ENCODE measurements around the gene BBX.

- no peak for TF ChIP-seq CTCF (IDR thresholded peaks at IDR 0.05)
- no peak for TF ChIP-seq POLR2A (IDR thresholded peaks at IDR 0.05)
- TF ChIP-seq POLR2AphosphoS5 (IDR thresholded peaks at IDR 0.05): no peak
- TF ChIP-seq EP300 (IDR thresholded peaks at IDR 0.05): no peak
Observed at GRCh38 chr3:107795514-107796094, 272.8 kb downstream of the BBX start.
